IPS-18c (cell line): ENCODE results near the gene ADD1.

ENCODE experiments used
- H3K4me3 ChIP-seq: 2 replicates; pipeline ENCODE4 v1.7.0; 2013; ENCODE audit warnings: low read depth, mild to moderate bottlenecking, low read length, moderate library complexity; ENCODE audit not compliant: insufficient read depth
- H3K9me3 ChIP-seq: one replicate; pipeline ENCODE4 v1.6.1; 2013; ENCODE audit warnings: mild to moderate bottlenecking, low read length, moderate library complexity; ENCODE audit not compliant: control insufficient read depth, insufficient read depth

Gene ADD1

GRCh38 chr4:2863649-2864048, 20.0 kb downstream of the ADD1 start:
- H3K9me3 ChIP-seq: no peaks in the 10 kb centered on the region
- H3K4me3 ChIP-seq: no peak overlapping the region

GRCh38 chr4:2865196-2865780, 21.6 kb downstream of the ADD1 start:
- H3K9me3 ChIP-seq: no peaks in the 10 kb centered on the region

GRCh38 chr4:2866160-2866861, 22.7 kb downstream of the ADD1 start:
- no peak overlapping the region for H3K4me3 ChIP-seq
- no peaks in the 10 kb centered on the region for H3K9me3 ChIP-seq

More at GRCh38 chr4:2865196-2865780, 21.6 kb downstream of the ADD1 start:
- no peak overlapping the region for H3K4me3 ChIP-seq

DNA sequence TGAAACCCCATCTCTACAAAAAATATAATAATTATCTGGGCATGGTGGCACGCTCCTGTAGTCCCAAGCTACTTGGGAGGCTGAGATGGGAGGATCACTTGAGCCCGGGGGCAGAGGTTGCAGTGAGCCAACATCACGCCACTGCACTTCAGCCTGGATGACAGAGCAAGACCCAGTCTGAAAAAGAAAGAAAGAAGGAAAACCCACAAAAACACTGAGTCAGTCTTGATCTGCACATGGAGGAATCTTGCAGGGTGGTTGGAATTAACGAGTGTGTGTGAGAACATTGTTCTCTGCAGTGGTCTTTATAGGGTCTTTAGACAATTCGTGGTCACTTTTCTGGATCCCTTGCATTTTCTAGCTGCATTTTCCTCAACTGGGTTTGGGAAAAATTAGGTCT, 23.2 kb downstream of the ADD1 start:
- no peak overlapping the region for H3K4me3 ChIP-seq
- H3K9me3 ChIP-seq: no peaks in the 10 kb centered on the region

DNA sequence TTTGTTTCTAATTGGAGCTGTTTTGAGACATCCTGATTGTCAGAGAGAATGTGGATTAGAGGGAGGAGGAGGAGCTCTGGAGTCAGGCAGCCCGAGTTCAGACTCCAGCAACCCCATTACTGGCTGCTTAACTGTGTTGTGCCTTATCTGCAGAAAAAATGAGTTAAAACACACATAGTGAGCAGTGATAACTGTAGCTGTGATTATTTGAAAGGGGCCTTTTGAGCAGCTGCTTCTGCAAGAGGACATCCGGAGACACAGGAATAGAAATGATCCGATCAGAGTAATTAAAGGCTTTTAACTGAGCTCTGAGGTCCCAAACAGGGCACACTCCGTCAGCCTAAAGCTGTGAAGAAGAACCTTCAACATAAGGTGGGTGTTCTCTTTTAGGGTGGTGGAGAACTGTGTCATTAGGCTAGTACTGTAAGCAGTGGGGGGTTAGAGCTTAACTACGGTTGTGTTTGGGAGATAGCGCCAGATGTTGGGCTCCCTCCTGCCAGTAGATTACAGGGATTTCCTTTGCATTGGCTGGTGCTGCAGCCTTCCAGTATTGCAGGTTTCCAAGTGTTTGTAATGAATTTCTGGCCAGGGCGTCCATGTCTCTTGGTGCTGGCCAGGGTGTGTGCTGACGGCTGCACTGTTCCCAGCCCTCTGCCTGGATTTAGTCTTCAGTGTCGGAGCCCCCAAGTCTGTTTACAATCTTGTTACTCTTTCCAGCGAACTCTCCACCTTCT, 24.3 kb downstream of the ADD1 start:
- Histone ChIP-seq H3K4me3 (no peak overlapping the region), H3K9me3 (no peaks in the 10 kb centered on the region)

- H3K9me3 ChIP-seq: no peaks in the 10 kb centered on the region
- no peak overlapping the region for H3K4me3 ChIP-seq
Measured at GRCh38 chr4:2868877-2869487, 25.3 kb downstream of the ADD1 start.

- no peak overlapping the region for H3K4me3 ChIP-seq
Measured at GRCh38 chr4:2869659-2870058, 26.0 kb downstream of the ADD1 start.

GRCh38 chr4:2870082-2870481, 26.4 kb downstream of the ADD1 start:
- Histone ChIP-seq H3K4me3 (no peak overlapping the region), H3K9me3 (no peaks in the 10 kb centered on the region)

More at GRCh38 chr4:2869659-2870058, 26.0 kb downstream of the ADD1 start:
- H3K9me3 ChIP-seq: no peaks in the 10 kb centered on the region

DNA sequence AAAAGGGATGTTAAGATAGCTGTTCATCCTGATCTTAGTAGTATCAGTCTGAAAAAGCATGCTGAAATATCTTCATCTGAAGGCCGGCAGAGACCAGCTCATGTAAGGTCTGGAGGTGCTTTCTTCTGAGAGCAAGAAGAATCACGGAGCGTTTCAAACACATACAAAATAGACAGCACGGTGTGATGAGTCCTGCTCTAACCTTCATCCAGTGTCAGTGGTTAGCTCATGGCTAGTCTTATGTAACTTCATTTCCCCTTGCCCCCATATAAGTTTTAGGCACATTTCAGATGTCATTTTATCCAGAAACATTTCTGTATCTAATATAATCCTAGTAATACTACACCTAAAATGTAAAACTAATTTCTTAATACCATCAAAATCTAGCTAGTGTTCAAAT, 27.8 kb downstream of the ADD1 start:
- Histone ChIP-seq H3K4me3 (no peak overlapping the region), H3K9me3 (no peaks in the 10 kb centered on the region)

DNA sequence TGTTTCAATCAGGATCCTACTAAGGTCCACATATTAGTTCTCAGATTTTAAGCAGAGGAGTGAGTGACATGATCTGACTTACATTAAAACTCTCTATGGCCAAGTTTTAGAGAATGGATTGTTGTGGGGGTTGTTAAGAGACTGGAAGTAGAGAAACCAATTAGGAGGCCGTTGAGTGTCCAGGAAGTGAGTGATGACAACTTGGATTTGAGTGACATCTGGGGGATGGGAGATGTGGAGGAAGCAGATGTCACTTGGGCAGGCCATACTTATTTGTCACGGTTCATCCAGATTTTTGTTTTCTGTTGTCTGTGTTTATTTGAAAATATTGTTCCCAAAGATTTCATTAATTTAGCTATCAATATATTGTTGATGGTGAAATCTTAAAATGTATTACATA, 28.3 kb downstream of the ADD1 start:
- H3K4me3 ChIP-seq: no peak overlapping the region

DNA sequence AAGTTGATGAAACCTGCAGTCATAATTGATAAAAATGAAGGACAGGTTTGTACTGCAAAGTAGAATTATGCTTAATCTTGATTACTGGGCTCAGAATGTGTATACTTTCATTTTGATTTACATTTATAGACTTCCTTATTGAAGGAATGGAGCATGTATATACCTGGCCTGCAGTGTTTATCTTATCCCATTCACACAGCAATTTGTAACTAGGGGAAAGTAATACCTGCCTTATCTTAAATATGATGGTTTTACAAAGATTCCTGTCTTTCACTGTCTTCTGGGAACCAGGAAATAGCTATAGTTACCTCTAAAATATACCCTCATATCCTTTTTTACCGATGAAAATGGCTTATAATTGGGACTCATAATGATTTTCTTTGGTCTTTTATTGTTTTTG, 29.7 kb downstream of the ADD1 start:
- no peak overlapping the region for H3K4me3 ChIP-seq

More for the DNA sequence above, 28.3 kb downstream of the ADD1 start:
- no peaks in the 10 kb centered on the region for H3K9me3 ChIP-seq

DNA sequence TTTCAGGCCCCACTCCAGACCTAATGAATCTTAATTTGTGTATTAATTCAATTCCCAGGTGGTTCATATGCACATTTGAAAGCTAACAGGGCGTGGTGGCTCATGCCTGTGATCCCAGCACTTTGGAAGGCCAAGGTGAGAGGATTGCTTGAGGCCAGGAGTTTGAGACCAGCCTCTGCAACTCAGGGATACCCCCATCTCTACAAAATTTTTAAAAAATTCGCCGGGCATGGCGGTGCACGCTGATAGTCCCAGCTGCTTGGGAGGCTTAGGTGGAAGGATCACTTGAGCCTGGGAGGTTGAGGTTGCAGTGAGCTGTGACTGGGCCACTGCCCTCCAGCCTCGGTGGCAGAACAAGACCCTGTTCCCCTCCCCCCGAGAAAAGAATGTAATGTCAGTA, 31.2 kb downstream of the ADD1 start:
- H3K9me3 ChIP-seq: no peaks in the 10 kb centered on the region
- no peak overlapping the region for H3K4me3 ChIP-seq

More for the DNA sequence above, 29.7 kb downstream of the ADD1 start:
- H3K9me3 ChIP-seq: no peaks in the 10 kb centered on the region

DNA sequence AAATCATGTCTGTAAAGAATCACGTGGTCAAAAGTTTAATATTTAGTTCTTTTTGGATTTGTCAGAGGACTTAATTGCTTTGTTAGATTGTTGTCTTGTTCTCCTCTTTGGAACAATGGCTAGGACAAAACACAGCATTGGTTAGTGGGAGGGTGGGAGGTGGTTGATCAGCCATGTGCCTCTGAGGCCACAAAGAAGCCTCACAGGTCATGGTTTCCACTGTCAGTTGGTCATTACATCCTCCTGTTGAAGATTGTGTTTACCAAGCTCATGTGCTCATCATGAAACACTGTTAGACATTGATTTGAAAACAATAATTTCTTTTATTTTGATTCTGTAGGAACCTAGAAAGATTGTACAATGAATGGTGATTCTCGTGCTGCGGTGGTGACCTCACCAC, 31.9 kb downstream of the ADD1 start:
- H3K4me3 ChIP-seq: no peak overlapping the region
- H3K9me3 ChIP-seq: no peaks in the 10 kb centered on the region

DNA sequence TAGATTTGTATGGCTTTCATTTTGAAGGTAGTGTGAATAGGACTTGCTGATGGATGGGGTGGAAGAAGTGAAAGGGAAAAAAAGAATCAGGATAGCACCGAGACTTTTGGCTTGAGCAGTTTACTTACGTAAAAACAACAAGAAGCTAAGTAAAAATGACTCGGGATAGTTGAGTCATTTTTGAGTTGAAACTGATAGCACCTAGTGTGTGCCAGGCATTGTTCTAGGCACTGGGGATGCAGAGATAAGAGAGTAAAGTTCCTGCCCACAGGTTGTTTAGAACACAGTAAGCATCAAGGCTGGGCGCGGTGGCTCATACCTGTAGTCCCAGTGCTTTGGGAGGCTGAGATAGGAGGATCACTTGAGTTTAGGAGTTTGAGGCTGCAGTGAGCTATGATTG, 34.7 kb downstream of the ADD1 start:
- no peaks in the 10 kb centered on the region for H3K9me3 ChIP-seq
- no peak overlapping the region for H3K4me3 ChIP-seq

DNA sequence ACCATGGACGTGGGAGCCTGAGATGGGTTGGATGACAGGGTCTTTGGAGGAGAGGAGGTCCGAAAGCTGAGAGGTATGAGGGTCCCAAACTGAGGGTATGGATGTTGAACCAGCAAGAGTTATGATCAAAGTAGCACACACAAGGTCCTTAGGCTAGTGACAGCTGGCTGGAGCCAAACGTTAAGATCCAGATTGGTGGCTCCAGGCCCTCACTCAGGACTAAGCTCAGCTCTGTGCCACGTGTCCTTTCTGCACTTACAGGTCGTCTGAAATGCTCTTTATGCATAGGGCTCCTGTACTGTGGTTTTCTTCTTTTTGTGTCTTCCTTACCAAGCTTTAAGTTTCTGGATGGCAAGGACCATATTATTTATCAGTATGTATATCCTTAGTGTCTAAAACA, 35.4 kb downstream of the ADD1 start:
- Histone ChIP-seq H3K9me3 (no peaks in the 10 kb centered on the region), H3K4me3 (no peak overlapping the region)

DNA sequence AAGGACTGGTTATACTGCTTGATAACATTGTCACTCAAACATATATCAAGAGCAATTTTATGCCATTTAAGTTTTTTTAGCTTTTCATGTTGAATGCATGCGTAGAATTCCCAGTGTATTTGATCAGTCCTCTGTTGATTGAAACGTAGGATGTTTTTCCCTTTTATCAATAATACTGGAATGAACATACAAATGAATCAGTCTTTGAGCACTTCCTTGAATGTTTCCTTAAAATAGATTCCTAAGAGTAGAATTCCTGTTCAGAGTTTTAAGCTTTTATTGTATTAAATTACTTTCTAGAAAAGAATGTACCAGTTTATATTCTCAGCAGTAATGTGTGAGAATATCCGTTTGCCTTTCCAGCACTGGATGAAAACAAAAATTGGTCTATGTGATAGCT, 37.8 kb downstream of the ADD1 start:
- Histone ChIP-seq H3K9me3 (no peaks in the 10 kb centered on the region), H3K4me3 (no peak overlapping the region)

DNA sequence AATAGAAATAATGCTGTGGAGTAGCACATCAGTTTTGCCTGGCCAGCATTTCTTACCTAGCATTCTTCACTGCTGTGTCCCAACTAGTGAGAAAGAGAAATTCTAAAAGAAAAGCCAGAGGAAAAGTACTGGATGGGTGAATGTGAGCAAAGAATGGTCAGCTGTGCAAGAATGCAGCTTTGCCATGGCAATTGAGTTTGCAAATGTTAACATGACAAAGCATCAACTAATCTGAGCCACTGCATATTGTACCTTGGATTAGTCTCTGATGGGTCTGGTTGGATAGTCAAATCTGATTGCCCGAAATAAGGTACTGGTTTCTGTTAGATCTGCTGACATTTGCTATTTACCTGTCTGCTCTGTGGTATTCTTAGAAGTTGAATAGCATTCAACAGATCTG, 38.7 kb downstream of the ADD1 start:
- Histone ChIP-seq H3K9me3 (no peaks in the 10 kb centered on the region), H3K4me3 (no peak overlapping the region)

- no peak overlapping the region for H3K4me3 ChIP-seq
Measured at GRCh38 chr4:2886161-2886560, 42.5 kb downstream of the ADD1 start.

More at GRCh38 chr4:2886161-2886560, 42.5 kb downstream of the ADD1 start:
- no peaks in the 10 kb centered on the region for H3K9me3 ChIP-seq
